Stimulated activated naive CD8-positive, alpha-beta T cell treated with anti-CD3 and anti-CD28 coated beads, Interleukin-15, amount 100 ng/mL, for 72 hours (primary cell): ENCODE data around the gene C12orf57.

Source experiments
- ATAC-seq: fragments of 150-1000 bp; cut with Tn5 transposase; 2 replicates; pipeline ENCODE4 v1.10.0; 2021; ENCODE audit warnings: mild to moderate bottlenecking, moderate library complexity
- DNase-seq, 2 donors: peaks; one replicate each; pipeline ENCODE4 v3.0.0; 2021 to 2022
- H3K27ac Mint-ChIP-seq, 2 donors: one replicate each; pipeline ENCODE4 v1.8.0; 2022; ENCODE audit warnings: mild to moderate bottlenecking in 2 of 2, mixed read lengths in 2 of 2, moderate library complexity in 2 of 2
- H3K27me3 Mint-ChIP-seq: one replicate; pipeline ENCODE4 v1.8.0; 2022; ENCODE audit warnings: mixed read lengths
- H3K4me1 Mint-ChIP-seq: one replicate; pipeline ENCODE4 v1.8.0; 2022; ENCODE audit warnings: mild to moderate bottlenecking, mixed read lengths
- H3K4me3 Mint-ChIP-seq, 2 donors: one replicate each; pipeline ENCODE4 v1.8.0; 2022; ENCODE audit warnings: mild to moderate bottlenecking in 2 of 2, mixed read lengths in 2 of 2, moderate library complexity in 1 of 2
- H3K9me3 Mint-ChIP-seq, 2 donors: one replicate each; pipeline ENCODE4 v1.8.0; 2022; ENCODE audit warnings: mixed read lengths in 2 of 2

The C12orf57 gene

DNA sequence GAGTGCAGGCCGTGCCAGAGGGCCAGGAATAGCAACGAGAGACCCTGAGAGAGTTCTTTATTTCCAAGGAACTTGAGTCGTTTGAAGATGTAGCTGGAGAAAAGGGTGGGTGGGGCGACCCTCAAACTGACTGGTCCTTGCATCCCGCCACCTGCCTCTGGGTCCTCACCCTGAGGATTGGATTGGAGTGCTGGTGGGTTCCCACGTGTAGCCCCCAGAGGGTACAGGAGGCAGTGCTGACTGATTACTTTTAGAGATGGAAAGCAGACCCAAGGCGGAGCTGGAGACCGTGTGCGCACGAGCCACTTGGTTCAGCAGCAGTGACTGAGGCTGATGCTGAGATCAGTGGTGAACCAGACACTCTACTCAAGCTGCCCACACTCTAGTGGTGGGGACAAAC lies 33.8 kb downstream of the C12orf57 start:
- no peaks in the 10 kb centered on the region for H3K9me3 Mint-ChIP-seq
- no peak for DNase-seq
- no peaks in the 10 kb centered on the region for H3K27me3 Mint-ChIP-seq
- peaks cover 42% of the 10 kb centered on the region for H3K4me1 Mint-ChIP-seq
- ATAC-seq, result no peak
- H3K4me3 Mint-ChIP-seq, result no peak overlapping the region
- peak overlapping the region; percentile 47 to 59 for H3K27ac Mint-ChIP-seq

GRCh38 chr12:6978188-6978587 lies 34.4 kb downstream of the C12orf57 start:
- H3K27me3 Mint-ChIP-seq, result no peaks in the 10 kb centered on the region
- peak overlapping the region in 1 of 2 donors; percentile 71 for H3K27ac Mint-ChIP-seq
- ATAC-seq, result no peak
- no peak overlapping the region for H3K4me3 Mint-ChIP-seq
- H3K9me3 Mint-ChIP-seq, result no peaks in the 10 kb centered on the region
- DNase-seq, result no peak
- H3K4me1 Mint-ChIP-seq, result peaks cover 36% of the 10 kb centered on the region

- H3K4me3 Mint-ChIP-seq, result no peak overlapping the region
- no peaks in the 10 kb centered on the region for H3K9me3 Mint-ChIP-seq
- no peak for ATAC-seq
- DNase-seq, result no peak
- no peaks in the 10 kb centered on the region for H3K27me3 Mint-ChIP-seq
- H3K4me1 Mint-ChIP-seq, result peaks cover 32% of the 10 kb centered on the region
- peak overlapping the region in 1 of 2 donors; percentile 71 for H3K27ac Mint-ChIP-seq
Observed at GRCh38 chr12:6978611-6979011, 34.8 kb downstream of the C12orf57 start.

DNA sequence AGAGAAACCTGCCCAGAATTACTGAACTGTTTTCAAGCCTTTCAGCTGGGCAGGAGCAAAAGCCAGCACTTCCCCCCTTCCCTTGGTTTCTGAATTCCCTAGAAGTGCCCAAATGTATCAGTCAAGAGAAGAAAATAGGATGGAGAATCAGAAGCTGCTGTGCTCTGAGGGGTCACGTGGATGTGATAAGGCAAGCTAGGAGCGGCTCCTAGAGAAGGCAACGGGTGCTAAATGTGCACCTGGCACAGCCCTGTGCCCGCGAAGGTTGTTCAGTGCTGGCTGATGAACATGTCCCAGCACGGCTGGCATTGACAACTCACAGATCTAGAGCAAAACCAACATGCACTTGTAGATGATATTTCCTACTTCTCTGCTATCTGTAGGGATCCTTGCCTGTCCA lies 35.2 kb downstream of the C12orf57 start:
- Mint-ChIP-seq H3K27ac (peak overlapping the region in 1 of 2 donors; percentile 71), H3K4me3 (no peak overlapping the region), H3K9me3 (no peaks in the 10 kb centered on the region), H3K27me3 (no peaks in the 10 kb centered on the region), H3K4me1 (peaks cover 28% of the 10 kb centered on the region)
- ATAC-seq (no peak), DNase-seq (no peak)

- no peaks in the 10 kb centered on the region for H3K9me3 Mint-ChIP-seq
- H3K27me3 Mint-ChIP-seq, result no peaks in the 10 kb centered on the region
- H3K4me3 Mint-ChIP-seq, result no peak overlapping the region
- ATAC-seq (no peak), DNase-seq (no peak)
- no peak overlapping the region for H3K27ac Mint-ChIP-seq
- peaks cover 25% of the 10 kb centered on the region for H3K4me1 Mint-ChIP-seq
Observed at GRCh38 chr12:6979453-6979852, 35.6 kb downstream of the C12orf57 start.

- Mint-ChIP-seq H3K4me3 (no peak overlapping the region), H3K27ac (peak overlapping the region in 1 of 2 donors; percentile 62), H3K9me3 (no peaks in the 10 kb centered on the region), H3K27me3 (no peaks in the 10 kb centered on the region), H3K4me1 (peaks cover 19% of the 10 kb centered on the region)
- ATAC-seq (no peak), DNase-seq (no peak)
Observed at GRCh38 chr12:6980075-6980474, 36.3 kb downstream of the C12orf57 start.

DNA sequence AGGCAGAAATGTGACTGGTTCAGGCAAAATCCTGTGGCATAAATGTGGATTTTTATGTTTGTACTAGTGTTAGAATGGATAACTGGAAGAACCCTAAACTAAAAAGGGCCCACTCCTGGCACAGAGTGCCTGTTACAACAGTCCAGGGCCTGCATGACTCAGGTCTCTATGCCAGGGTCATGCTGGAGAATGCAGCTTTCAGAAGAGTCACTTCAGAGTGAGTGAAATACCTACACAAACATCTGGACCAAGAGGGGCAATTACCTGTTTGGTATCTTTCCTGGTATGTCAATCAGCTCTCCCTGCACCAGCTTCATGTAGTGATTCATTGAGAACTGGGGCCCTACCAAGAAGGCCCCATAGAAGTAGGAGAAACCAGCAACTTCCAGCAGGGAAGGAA lies 36.9 kb downstream of the C12orf57 start:
- Mint-ChIP-seq H3K27ac (peak overlapping the region in 1 of 2 donors; percentile 71), H3K4me3 (no peak overlapping the region), H3K9me3 (no peaks in the 10 kb centered on the region), H3K27me3 (no peaks in the 10 kb centered on the region), H3K4me1 (peaks cover 14% of the 10 kb centered on the region)
- no peak for ATAC-seq
- DNase-seq, result no peak

GRCh38 chr12:6981152-6982052 lies 37.6 kb downstream of the C12orf57 start:
- Mint-ChIP-seq H3K27ac (peak overlapping the region in 1 of 2 donors; percentile 57), H3K4me3 (no peak overlapping the region), H3K4me1 (peaks cover 8% of the 10 kb centered on the region), H3K9me3 (no peaks in the 10 kb centered on the region), H3K27me3 (no peaks in the 10 kb centered on the region)
- DNase-seq (no peak), ATAC-seq (no peak)

- Mint-ChIP-seq H3K27ac (no peak overlapping the region), H3K4me1 (peaks cover 5% of the 10 kb centered on the region), H3K9me3 (no peaks in the 10 kb centered on the region), H3K4me3 (no peak overlapping the region), H3K27me3 (no peaks in the 10 kb centered on the region)
- DNase-seq (no peak), ATAC-seq (no peak)
Observed at GRCh38 chr12:6982532-6982931, 38.7 kb downstream of the C12orf57 start.

- ATAC-seq (no peak), DNase-seq (no peak)
- Mint-ChIP-seq H3K9me3 (no peaks in the 10 kb centered on the region), H3K27ac (peak overlapping the region in 1 of 2 donors; percentile 64), H3K4me1 (no peaks in the 10 kb centered on the region), H3K4me3 (no peak overlapping the region), H3K27me3 (no peaks in the 10 kb centered on the region)
Observed at GRCh38 chr12:6987956-6988553, 44.2 kb downstream of the C12orf57 start.
